ENCODE data around the gene UTP4.
"Not testable (repeated sequence)": the region's sequence is repeated elsewhere in the genome, so short reads cannot be mapped to it uniquely, and the experiment has no call there.

The UTP4 gene

GRCh38 chr16:69131167-69131838 is 1.1 kb upstream of the UTP4 start:
- peak; percentile 64 for DNase-seq (ENCODE audit: low read depth)

- peak; percentile 71 for DNase-seq (ENCODE audit: low read depth)
Measured at GRCh38 chr16:69131839-69132423, 518 bp upstream of the UTP4 start.

GRCh38 chr16:69133373-69133954 is 1.0 kb downstream of the UTP4 start:
- DNase-seq (ENCODE audit: low read depth) = no peak

- no peak for DNase-seq (ENCODE audit: low read depth)
Measured at GRCh38 chr16:69138608-69139007, 6.2 kb downstream of the UTP4 start.

GRCh38 chr16:69139464-69139863 is 7.0 kb downstream of the UTP4 start:
- DNase-seq (ENCODE audit: low read depth) = not testable (repeated sequence)

GRCh38 chr16:69141014-69141413 is 8.6 kb downstream of the UTP4 start:
- no peak for DNase-seq (ENCODE audit: low read depth)

- no peak for DNase-seq (ENCODE audit: low read depth)
Measured at GRCh38 chr16:69141936-69142335, 9.5 kb downstream of the UTP4 start.

GRCh38 chr16:69143116-69143515 is 10.7 kb downstream of the UTP4 start:
- DNase-seq (ENCODE audit: low read depth) = no peak

- DNase-seq (ENCODE audit: low read depth) = no peak
Measured at GRCh38 chr16:69145658-69146057, 13.2 kb downstream of the UTP4 start.

- not testable (repeated sequence) for DNase-seq (ENCODE audit: low read depth)
Measured at GRCh38 chr16:69149621-69150020, 17.2 kb downstream of the UTP4 start.

- DNase-seq (ENCODE audit: low read depth) = peak; percentile 49
Measured at GRCh38 chr16:69150146-69150865, 17.9 kb downstream of the UTP4 start.

GRCh38 chr16:69157196-69157595 is 24.7 kb downstream of the UTP4 start:
- DNase-seq (ENCODE audit: low read depth) = no peak

GRCh38 chr16:69160192-69160591 is 27.7 kb downstream of the UTP4 start:
- no peak for DNase-seq (ENCODE audit: low read depth)

GRCh38 chr16:69165584-69165983 is 33.1 kb downstream of the UTP4 start:
- no peak for DNase-seq (ENCODE audit: low read depth)

GRCh38 chr16:69166221-69166833 is 33.9 kb downstream of the UTP4 start:
- DNase-seq (ENCODE audit: low read depth) = no peak

- no peak for DNase-seq (ENCODE audit: low read depth)
Measured at GRCh38 chr16:69166946-69167930, 34.8 kb downstream of the UTP4 start.

GRCh38 chr16:69169051-69169450 is 36.6 kb downstream of the UTP4 start:
- DNase-seq (ENCODE audit: low read depth) = no peak

GRCh38 chr16:69169607-69170352 is 37.3 kb downstream of the UTP4 start:
- DNase-seq (ENCODE audit: low read depth) = no peak

- no peak for DNase-seq (ENCODE audit: low read depth)
Measured at GRCh38 chr16:69171325-69172084, 39.1 kb downstream of the UTP4 start.

Data from CMK (cell line).